ENCODE results near the gene OTC.

The OTC gene

DNA sequence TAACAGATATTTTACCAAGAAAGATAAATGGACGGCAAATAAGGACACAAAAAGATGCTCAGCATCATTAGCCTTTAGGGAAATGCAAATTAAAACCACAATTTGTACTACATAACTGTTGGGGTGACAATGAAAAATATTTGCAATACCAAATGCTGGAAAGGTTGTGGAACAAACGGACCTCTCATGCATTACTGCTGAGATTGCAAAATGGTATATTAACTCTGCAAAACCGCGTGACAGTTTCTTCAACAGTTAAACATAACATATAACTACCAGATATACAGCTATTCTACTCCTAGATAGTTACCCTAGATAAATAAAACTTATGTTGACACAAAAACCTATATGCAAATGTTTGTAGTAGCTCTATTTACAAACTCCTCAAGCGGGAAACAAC is 6.3 kb upstream of the OTC start:
- TF ChIP-seq TCF12 (IDR thresholded peaks at IDR 0.05; ENCODE audit: low read depth) (no peak), ZBTB7A (IDR thresholded peaks at IDR 0.05; ENCODE audit: low read depth) (no peak), TEAD4 (IDR thresholded peaks at IDR 0.05) (no peak), EP300 (IDR thresholded peaks at IDR 0.05; ENCODE audit: borderline replicate concordance) (no peak), NFIC (IDR thresholded peaks at IDR 0.05) (no peak), FOXM1 (IDR thresholded peaks at IDR 0.05; ENCODE audit: borderline replicate concordance, low read depth) (no peak)

DNA sequence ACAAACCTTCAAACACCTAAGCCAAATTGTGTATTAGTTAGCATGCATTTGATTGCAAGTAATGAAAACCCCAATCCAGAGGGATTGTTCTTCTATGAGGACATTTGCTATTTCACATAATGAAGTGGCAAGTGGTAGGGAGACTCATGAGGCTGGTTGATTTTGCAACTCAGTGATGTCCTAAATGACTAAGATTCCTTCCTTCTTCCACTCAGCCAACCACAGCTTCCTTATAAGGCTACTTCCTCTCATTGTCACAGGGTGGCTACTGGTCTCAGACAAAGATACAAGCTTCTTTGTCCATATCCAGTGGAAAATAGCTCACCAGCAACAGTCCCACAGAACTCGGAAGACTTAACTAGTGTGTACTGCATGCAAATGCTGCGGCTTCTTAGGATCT is 5.3 kb upstream of the OTC start:
- TF ChIP-seq, protein P1, sequence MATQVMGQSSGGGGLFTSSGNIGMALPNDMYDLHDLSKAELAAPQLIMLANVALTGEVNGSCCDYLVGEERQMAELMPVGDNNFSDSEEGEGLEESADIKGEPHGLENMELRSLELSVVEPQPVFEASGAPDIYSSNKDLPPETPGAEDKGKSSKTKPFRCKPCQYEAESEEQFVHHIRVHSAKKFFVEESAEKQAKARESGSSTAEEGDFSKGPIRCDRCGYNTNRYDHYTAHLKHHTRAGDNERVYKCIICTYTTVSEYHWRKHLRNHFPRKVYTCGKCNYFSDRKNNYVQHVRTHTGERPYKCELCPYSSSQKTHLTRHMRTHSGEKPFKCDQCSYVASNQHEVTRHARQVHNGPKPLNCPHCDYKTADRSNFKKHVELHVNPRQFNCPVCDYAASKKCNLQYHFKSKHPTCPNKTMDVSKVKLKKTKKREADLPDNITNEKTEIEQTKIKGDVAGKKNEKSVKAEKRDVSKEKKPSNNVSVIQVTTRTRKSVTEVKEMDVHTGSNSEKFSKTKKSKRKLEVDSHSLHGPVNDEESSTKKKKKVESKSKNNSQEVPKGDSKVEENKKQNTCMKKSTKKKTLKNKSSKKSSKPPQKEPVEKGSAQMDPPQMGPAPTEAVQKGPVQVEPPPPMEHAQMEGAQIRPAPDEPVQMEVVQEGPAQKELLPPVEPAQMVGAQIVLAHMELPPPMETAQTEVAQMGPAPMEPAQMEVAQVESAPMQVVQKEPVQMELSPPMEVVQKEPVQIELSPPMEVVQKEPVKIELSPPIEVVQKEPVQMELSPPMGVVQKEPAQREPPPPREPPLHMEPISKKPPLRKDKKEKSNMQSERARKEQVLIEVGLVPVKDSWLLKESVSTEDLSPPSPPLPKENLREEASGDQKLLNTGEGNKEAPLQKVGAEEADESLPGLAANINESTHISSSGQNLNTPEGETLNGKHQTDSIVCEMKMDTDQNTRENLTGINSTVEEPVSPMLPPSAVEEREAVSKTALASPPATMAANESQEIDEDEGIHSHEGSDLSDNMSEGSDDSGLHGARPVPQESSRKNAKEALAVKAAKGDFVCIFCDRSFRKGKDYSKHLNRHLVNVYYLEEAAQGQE (IDR thresholded peaks at IDR 0.05; ENCODE audit: low read depth), result no peak
- TF ChIP-seq, protein P2, sequence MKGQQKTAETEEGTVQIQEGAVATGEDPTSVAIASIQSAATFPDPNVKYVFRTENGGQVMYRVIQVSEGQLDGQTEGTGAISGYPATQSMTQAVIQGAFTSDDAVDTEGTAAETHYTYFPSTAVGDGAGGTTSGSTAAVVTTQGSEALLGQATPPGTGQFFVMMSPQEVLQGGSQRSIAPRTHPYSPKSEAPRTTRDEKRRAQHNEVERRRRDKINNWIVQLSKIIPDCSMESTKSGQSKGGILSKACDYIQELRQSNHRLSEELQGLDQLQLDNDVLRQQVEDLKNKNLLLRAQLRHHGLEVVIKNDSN (IDR thresholded peaks at IDR 0.05), result no peak
- no peak for TF ChIP-seq RAD21 (IDR thresholded peaks at IDR 0.05; ENCODE audit: low read depth)
- TF ChIP-seq, protein P3, sequence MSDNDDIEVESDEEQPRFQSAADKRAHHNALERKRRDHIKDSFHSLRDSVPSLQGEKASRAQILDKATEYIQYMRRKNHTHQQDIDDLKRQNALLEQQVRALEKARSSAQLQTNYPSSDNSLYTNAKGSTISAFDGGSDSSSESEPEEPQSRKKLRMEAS (IDR thresholded peaks at IDR 0.05), result no peak
- TF ChIP-seq TCF12 (IDR thresholded peaks at IDR 0.05; ENCODE audit: low read depth), result no peak
- TF ChIP-seq YY1 (IDR thresholded peaks at IDR 0.05; ENCODE audit: low read depth), result no peak
- no peak for TF ChIP-seq ZBTB7A (IDR thresholded peaks at IDR 0.05; ENCODE audit: low read depth)
- no peak for TF ChIP-seq TAF1 (IDR thresholded peaks at IDR 0.05; ENCODE audit: low read depth)
- no peak for TF ChIP-seq CEBPB (IDR thresholded peaks at IDR 0.05)
- no peak for TF ChIP-seq CREB1 (IDR thresholded peaks at IDR 0.05; ENCODE audit: low read depth)
- no peak for TF ChIP-seq TEAD4 (IDR thresholded peaks at IDR 0.05)
- TF ChIP-seq EGR1 (IDR thresholded peaks at IDR 0.05), result no peak
- no peak for TF ChIP-seq EP300 (IDR thresholded peaks at IDR 0.05; ENCODE audit: borderline replicate concordance)
- TF ChIP-seq FOXM1 (IDR thresholded peaks at IDR 0.05; ENCODE audit: borderline replicate concordance, low read depth), result no peak
- TF ChIP-seq NFIC (IDR thresholded peaks at IDR 0.05), result no peak

DNA sequence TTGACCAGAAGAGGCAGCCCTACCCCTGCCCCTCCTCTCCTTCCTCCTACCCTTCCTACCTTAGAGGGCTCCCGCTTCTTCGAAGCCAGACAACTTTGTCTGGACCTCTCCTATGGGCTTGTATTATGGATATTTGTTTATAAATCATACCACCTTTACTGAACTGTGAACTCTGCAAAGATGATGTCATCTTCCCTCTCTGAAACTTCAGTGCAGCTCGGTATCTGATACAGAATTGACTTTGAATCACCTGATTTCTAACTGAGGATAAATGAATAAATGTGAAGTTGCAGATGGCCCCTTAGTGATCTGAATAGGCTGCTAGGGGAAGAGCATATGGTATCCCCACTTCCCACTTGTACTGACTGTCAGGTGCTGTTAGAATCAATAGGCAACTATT is 1.1 kb upstream of the OTC start:
- TF ChIP-seq TEAD4 (IDR thresholded peaks at IDR 0.05), result no peak
- TF ChIP-seq, protein P2 (IDR thresholded peaks at IDR 0.05), result no peak
- TF ChIP-seq, protein P1 (IDR thresholded peaks at IDR 0.05; ENCODE audit: low read depth), result no peak
- no peak for TF ChIP-seq ZBTB7A (IDR thresholded peaks at IDR 0.05; ENCODE audit: low read depth)
- no peak for TF ChIP-seq RAD21 (IDR thresholded peaks at IDR 0.05; ENCODE audit: low read depth)
- TF ChIP-seq FOXM1 (IDR thresholded peaks at IDR 0.05; ENCODE audit: borderline replicate concordance, low read depth), result no peak
- no peak for TF ChIP-seq TCF12 (IDR thresholded peaks at IDR 0.05; ENCODE audit: low read depth)

DNA sequence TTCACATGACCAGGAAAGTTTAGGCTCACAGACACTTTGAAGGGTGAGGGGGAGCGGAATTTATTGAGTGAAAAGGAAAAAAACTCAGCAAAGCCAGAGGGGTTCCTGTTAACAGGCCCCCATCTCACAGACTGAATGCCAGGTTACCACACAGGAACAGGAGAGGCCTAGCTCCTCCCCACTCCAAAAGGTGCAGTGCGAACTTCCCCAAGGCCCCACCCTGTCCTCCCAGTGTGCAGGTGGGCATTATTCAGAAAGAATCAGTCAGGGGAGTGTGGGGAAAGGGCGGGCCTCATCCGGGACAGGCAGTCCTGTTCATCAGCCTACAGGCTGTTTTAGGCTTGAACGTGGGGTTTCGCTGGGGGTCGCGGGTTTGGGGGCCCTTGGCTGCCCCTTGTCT is 4.0 kb downstream of the OTC start:
- no peak for TF ChIP-seq ZBTB7A (IDR thresholded peaks at IDR 0.05; ENCODE audit: low read depth)
- TF ChIP-seq, protein P2 (IDR thresholded peaks at IDR 0.05), result no peak
- no peak for TF ChIP-seq NFIC (IDR thresholded peaks at IDR 0.05)
- TF ChIP-seq YY1 (IDR thresholded peaks at IDR 0.05; ENCODE audit: low read depth), result no peak
- TF ChIP-seq, protein P3 (IDR thresholded peaks at IDR 0.05), result no peak
- no peak for TF ChIP-seq RAD21 (IDR thresholded peaks at IDR 0.05; ENCODE audit: low read depth)
- no peak for TF ChIP-seq EP300 (IDR thresholded peaks at IDR 0.05; ENCODE audit: borderline replicate concordance)
- no peak for TF ChIP-seq TCF12 (IDR thresholded peaks at IDR 0.05; ENCODE audit: low read depth)
- no peak for TF ChIP-seq FOXM1 (IDR thresholded peaks at IDR 0.05; ENCODE audit: borderline replicate concordance, low read depth)
- TF ChIP-seq, protein P1 (IDR thresholded peaks at IDR 0.05; ENCODE audit: low read depth), result no peak
- no peak for TF ChIP-seq CREB1 (IDR thresholded peaks at IDR 0.05; ENCODE audit: low read depth)
- TF ChIP-seq EGR1 (IDR thresholded peaks at IDR 0.05), result no peak
- TF ChIP-seq TAF1 (IDR thresholded peaks at IDR 0.05; ENCODE audit: low read depth), result no peak
- no peak for TF ChIP-seq CEBPB (IDR thresholded peaks at IDR 0.05)
- TF ChIP-seq TEAD4 (IDR thresholded peaks at IDR 0.05), result no peak

Measured in Ishikawa (cell line).